Measurements from ENCODE around the gene IGFN1. TPM values are rescaled to one million over a fixed set of nuclear protein-coding genes. Genes with fewer than 3 reads are reported as not detected.

Gene IGFN1
- total and polyA plus RNA-seq, 9 of the 15 experiments (the other 6 are each of a cell fraction or from before 2014, with no cell fraction given) = 0.04 TPM; not detected in 8

- TF ChIP-seq ZBTB49 (CRISPR knock-in tag; IDR thresholded peaks at IDR 0.05; ENCODE audit: borderline replicate concordance) = no peak
- no peak for TF ChIP-seq ZNF551 (CRISPR knock-in tag; IDR thresholded peaks at IDR 0.05)
These were observed 73.4 kb downstream of the IGFN1 start (continued) for GRCh38 chr1:201264072-201264471.

GRCh38 chr1:201264554-201264953, 73.9 kb downstream of the IGFN1 start:
- Histone ChIP-seq H3K36me3 (ENCODE audit: control insufficient read depth, insufficient read depth, low read length) (no peaks in the 10 kb centered on the region), H3K27ac (ENCODE audit: extremely low read depth, low read depth, low read length) (no peak overlapping the region), H3K9ac (ENCODE audit: insufficient read depth in 1 of 2, low read depth in 2 of 2, low read length in 2 of 2) (no peak overlapping the region), H3K4me3 (no peak overlapping the region), H3K4me1 (replicated peaks in 1 of 2; ENCODE audit: control insufficient read depth in 2 of 2, insufficient read depth in 2 of 2, low read length in 2 of 2) (peaks cover 0 to 6% of the 10 kb centered on the region in 2 experiments; a peak in 2 of 5 replicates), H3K27me3 (ENCODE audit: control insufficient read depth in 2 of 2, insufficient read depth in 2 of 2, low read length in 2 of 2) (peaks cover 14 to 54% of the 10 kb centered on the region in 2 experiments; a peak in 4 of 5 replicates), H3K9me3 (replicated peaks; ENCODE audit: control insufficient read depth, insufficient read depth, low read depth, low read length) (no peaks in the 10 kb centered on the region), H3K9me1 (ENCODE audit: control insufficient read depth, insufficient read depth, low read length) (peaks cover 3% of the 10 kb centered on the region), H4K20me1 (replicated peaks; ENCODE audit: control insufficient read depth, insufficient read depth, low read length) (no peaks in the 10 kb centered on the region), H3K4me2 (ENCODE audit: insufficient read depth, low read length) (no peak overlapping the region), H2AFZ (ENCODE audit: low read depth, low read length) (no peak overlapping the region), H3K79me2 (ENCODE audit: control insufficient read depth, insufficient read depth, low read length) (no peaks in the 10 kb centered on the region)
- ATAC-seq (no peak), FAIRE-seq (no peak), DNase-seq (ENCODE audit: extremely low read depth in 1 of 4, low spot score in 3 of 4) (no peak)
- intact Hi-C loops (cut with micrococcal nuclease) = no loop called here
- POLR2A ChIA-PET = interaction anchor here (0.5 to 1.4 kb wide), 2 partner anchors 13 to 135 kb away, joined by 3 read pairs; no protein-coding TSS in a partner anchor
- CTCF ChIA-PET (ENCODE audit: low intra/inter-chr PET ratio) = no interaction called here
- BruUV-seq (replicated peaks) = no TSS peak
- in situ Hi-C loops (cut with MboI) = no loop called here
- 0% methylated on average over 4 of the region's 4 CpGs for WGBS (ENCODE audit: insufficient coverage, low coverage, missing lambda C conversion rate)
- TF ChIP-seq BACH1 (tag; IDR thresholded peaks at IDR 0.05) = no peak
- no peak for TF ChIP-seq YBX1 (IDR thresholded peaks at IDR 0.05)
- TF ChIP-seq FOXM1 (IDR thresholded peaks at IDR 0.05; ENCODE audit: low read depth) = no peak
- no peak for TF ChIP-seq FOXM1 (CRISPR knock-in tag; IDR thresholded peaks at IDR 0.05; ENCODE audit: low read depth)
- no peak for TF ChIP-seq KDM1A (IDR thresholded peaks at IDR 0.05)
- no peak for TF ChIP-seq CHD1 (IDR thresholded peaks at IDR 0.05; ENCODE audit: low read length)
- TF ChIP-seq ZFP36 (IDR thresholded peaks at IDR 0.05; ENCODE audit: low read depth, low read length, partially characterized antibody) = no peak
- TF ChIP-seq HES1 (IDR thresholded peaks at IDR 0.05; ENCODE audit: low read depth) = no peak
- TF ChIP-seq ATF7 (IDR thresholded peaks at IDR 0.05) = no peak
- no peak for TF ChIP-seq CEBPG (CRISPR knock-in tag; IDR thresholded peaks at IDR 0.05)
- no peak for TF ChIP-seq CEBPG (tag; conservative IDR thresholded peaks at IDR 0.05 in 1 of 2, IDR thresholded peaks at IDR 0.05 in 1 of 2)

Measured in K562 (cell line).